Measurements from ENCODE around the gene RPTN. TPM values are rescaled to one million over a fixed set of nuclear protein-coding genes. Genes with fewer than 3 reads are reported as not detected.

Gene RPTN
- polyA plus RNA-seq, 1 of the 3 experiments (the other 2 are of a cell fraction), result not detected

- H3K9ac ChIP-seq, result no peak overlapping the region
- ChIA-PET POLR2A (no interaction called here), CTCF (interaction anchor here (0.9 to 10.4 kb wide), 6 partner anchors 9 to 269 kb away, joined by 3 to 82 read pairs (median 5); no protein-coding TSS in a partner anchor)
- H3K79me2 ChIP-seq (ENCODE audit: insufficient read depth), result no peaks in the 10 kb centered on the region
- no peaks in the 10 kb centered on the region; a peak in 1 of 4 replicates for H3K4me1 ChIP-seq (ENCODE audit: control insufficient read depth in 1 of 2, insufficient read depth in 2 of 2, low read depth in 1 of 2, low read length in 1 of 2)
- H3K9me3 ChIP-seq, result no peaks in the 10 kb centered on the region
- 11% methylated on average over 9 of the region's 9 CpGs for WGBS (ENCODE audit: low lambda C conversion rate)
- H3K27me3 ChIP-seq (ENCODE audit: insufficient read depth), result 0 out of 2 replicates have a peak, but pooled peaks cover 5% of the 10 kb centered on the region
- no peaks in the 10 kb centered on the region for H4K20me1 ChIP-seq (ENCODE audit: insufficient read depth)
- H3K9me2 ChIP-seq, result no peaks in the 10 kb centered on the region
- H3K36me3 ChIP-seq (replicated peaks in 1 of 2; ENCODE audit: control insufficient read depth in 1 of 2, insufficient read depth in 2 of 2, low read length in 1 of 2), result no peaks in the 10 kb centered on the region
- peak; percentile 52 for DNase-seq
- TF ChIP-seq SMC3 (IDR thresholded peaks at IDR 0.05; ENCODE audit: low read depth, low read length) (peak; percentile 46), PBX3 (IDR thresholded peaks at IDR 0.05) (peak; percentile 57; the same call in 1 of the 2 replicates), RAD21 (IDR thresholded peaks at IDR 0.05; ENCODE audit: low read length) (peak; percentile 60), EP300 (IDR thresholded peaks at IDR 0.05; ENCODE audit: borderline replicate concordance in 1 of 2, low read depth in 1 of 2, low read length in 1 of 2) (no peak), MAX (IDR thresholded peaks at IDR 0.05; ENCODE audit: low read depth) (no peak), NRF1 (IDR thresholded peaks at IDR 0.05; ENCODE audit: low read depth, low read length) (no peak), CTCF (IDR thresholded peaks at IDR 0.05) (peak; percentile 80)
- H3K4me3 ChIP-seq (ENCODE audit: low read depth in 2 of 2, low read length in 1 of 2), result peak overlapping the region; percentile 8 to 45; a peak in 2 of 4 replicates
- peaks cover 3% of the 10 kb centered on the region for H3F3A ChIP-seq (replicated peaks; ENCODE audit: insufficient read depth)
- no peak overlapping the region for H3K27ac ChIP-seq (ENCODE audit: low read depth in 2 of 2, low read length in 1 of 2)
- peak overlapping the region; percentile 65; the same call in 1 of the 2 replicates for H3K4me2 ChIP-seq
- peak overlapping the region; percentile 89 for H2AFZ ChIP-seq (ENCODE audit: low read depth)
These were observed 30.8 kb upstream of the RPTN start for GRCh38 chr1:152189657-152190442.

- Histone ChIP-seq H3K9me2 (no peaks in the 10 kb centered on the region), H3K79me2 (ENCODE audit: insufficient read depth) (no peaks in the 10 kb centered on the region), H3K27ac (ENCODE audit: low read depth in 2 of 2, low read length in 1 of 2) (no peak overlapping the region), H4K20me1 (ENCODE audit: insufficient read depth) (no peaks in the 10 kb centered on the region), H2AFZ (ENCODE audit: low read depth) (peak overlapping the region; percentile 89), H3K9ac (no peak overlapping the region), H3K36me3 (replicated peaks in 1 of 2; ENCODE audit: control insufficient read depth in 1 of 2, insufficient read depth in 2 of 2, low read length in 1 of 2) (no peaks in the 10 kb centered on the region), H3K4me2 (peak overlapping the region; percentile 65), H3K9me3 (no peaks in the 10 kb centered on the region), H3K4me3 (ENCODE audit: low read depth in 2 of 2, low read length in 1 of 2) (peak overlapping the region; percentile 41 to 45), H3F3A (replicated peaks; ENCODE audit: insufficient read depth) (peaks cover 3% of the 10 kb centered on the region), H3K27me3 (ENCODE audit: insufficient read depth) (0 out of 2 replicates have a peak, but pooled peaks cover 5% of the 10 kb centered on the region), H3K4me1 (ENCODE audit: control insufficient read depth in 1 of 2, insufficient read depth in 2 of 2, low read depth in 1 of 2, low read length in 1 of 2) (no peaks in the 10 kb centered on the region; a peak in 1 of 4 replicates)
- ChIA-PET CTCF (interaction anchor here (0.9 to 10.4 kb wide), 9 partner anchors 10 to 270 kb away, joined by 3 to 82 read pairs (median 5); no protein-coding TSS in a partner anchor), POLR2A (no interaction called here)
- 8% methylated on average over 45 of the region's 62 CpGs for WGBS (ENCODE audit: low lambda C conversion rate)
- peak; percentile 38 for DNase-seq
- no peak for TF ChIP-seq POLR2AphosphoS5 (IDR thresholded peaks at IDR 0.05; ENCODE audit: low read depth, low read length)
- 0 out of 2 replicates have a peak, but pooled peaks have one; percentile 5 for TF ChIP-seq TAF1 (IDR thresholded peaks at IDR 0.05; ENCODE audit: borderline replicate concordance, low read depth, low read length)
- TF ChIP-seq MEF2A (IDR thresholded peaks at IDR 0.05; ENCODE audit: borderline replicate concordance, low read depth), result no peak
- TF ChIP-seq NRF1 (IDR thresholded peaks at IDR 0.05; ENCODE audit: low read depth, low read length), result no peak
- TF ChIP-seq PBX3 (IDR thresholded peaks at IDR 0.05), result no peak
- TF ChIP-seq GABPA (IDR thresholded peaks at IDR 0.05; ENCODE audit: low read depth), result peak; percentile 73
- TF ChIP-seq ELF1 (IDR thresholded peaks at IDR 0.05), result peak; percentile 29; the same call in 1 of the 2 replicates
- TF ChIP-seq YY1 (IDR thresholded peaks at IDR 0.05; ENCODE audit: low read depth), result no peak
- no peak for TF ChIP-seq ZBTB33 (IDR thresholded peaks at IDR 0.05; ENCODE audit: borderline replicate concordance, low read depth)
- TF ChIP-seq MXI1 (IDR thresholded peaks at IDR 0.05; ENCODE audit: low read depth, low read length), result no peak
- no peak for TF ChIP-seq RFX5 (IDR thresholded peaks at IDR 0.05; ENCODE audit: low read length)
- no peak for TF ChIP-seq CHD2 (IDR thresholded peaks at IDR 0.05; ENCODE audit: low read length, partially characterized antibody)
- TF ChIP-seq SIN3A (IDR thresholded peaks at IDR 0.05; ENCODE audit: borderline replicate concordance, low read depth, low read length), result no peak
These were observed 29.9 kb upstream of the RPTN start for GRCh38 chr1:152188673-152189591.

Measured in SK-N-SH (cell line).